ENCODE results near the gene SCFD1.
"Not testable (repeated sequence)": the region's sequence is repeated elsewhere in the genome, so short reads cannot be mapped to it uniquely, and the experiment has no call there.

Gene SCFD1

GRCh38 chr14:30621940-30622830 is at the start of gene SCFD1:
Gene SCFD1 (plus strand): TSS chr14:30622319. CDS start chr14:30622339, 20 bp downstream.
- DNase-seq (ENCODE audit: low spot score), result peak; percentile 91

GRCh38 chr14:30572771-30573170 is 49.3 kb upstream of the SCFD1 start:
- DNase-seq (ENCODE audit: low spot score), result no peak

- DNase-seq (ENCODE audit: low spot score), result no peak
These were observed 48.8 kb upstream of the SCFD1 start for GRCh38 chr14:30573226-30573814.

GRCh38 chr14:30573966-30574365 is 48.2 kb upstream of the SCFD1 start:
- no peak for DNase-seq (ENCODE audit: low spot score)

- DNase-seq (ENCODE audit: low spot score), result not testable (repeated sequence)
These were observed 47.3 kb upstream of the SCFD1 start for GRCh38 chr14:30574777-30575176.

GRCh38 chr14:30576333-30576732 is 45.8 kb upstream of the SCFD1 start:
- not testable (repeated sequence) for DNase-seq (ENCODE audit: low spot score)

GRCh38 chr14:30580616-30581282 is 41.4 kb upstream of the SCFD1 start:
- DNase-seq (ENCODE audit: low spot score), result no peak

GRCh38 chr14:30581283-30581625 is 40.9 kb upstream of the SCFD1 start:
- no peak for DNase-seq (ENCODE audit: low spot score)

- no peak for DNase-seq (ENCODE audit: low spot score)
These were observed 39.7 kb upstream of the SCFD1 start for GRCh38 chr14:30582376-30582775.

- DNase-seq (ENCODE audit: low spot score), result no peak
These were observed 38.0 kb upstream of the SCFD1 start for GRCh38 chr14:30584058-30584630.

GRCh38 chr14:30585204-30585603 is 36.9 kb upstream of the SCFD1 start:
- DNase-seq (ENCODE audit: low spot score), result no peak

- DNase-seq (ENCODE audit: low spot score), result no peak
These were observed 35.0 kb upstream of the SCFD1 start for GRCh38 chr14:30587141-30587540.

- DNase-seq (ENCODE audit: low spot score), result no peak
These were observed 33.2 kb upstream of the SCFD1 start for GRCh38 chr14:30588873-30589272.

GRCh38 chr14:30596935-30597334 is 25.2 kb upstream of the SCFD1 start:
- DNase-seq (ENCODE audit: low spot score), result no peak

GRCh38 chr14:30597504-30597903 is 24.6 kb upstream of the SCFD1 start:
- no peak for DNase-seq (ENCODE audit: low spot score)

GRCh38 chr14:30600922-30601918 is 20.9 kb upstream of the SCFD1 start:
- DNase-seq (ENCODE audit: low spot score), result no peak

GRCh38 chr14:30603402-30603801 is 18.7 kb upstream of the SCFD1 start:
- DNase-seq (ENCODE audit: low spot score), result no peak

GRCh38 chr14:30604696-30605095 is 17.4 kb upstream of the SCFD1 start:
- DNase-seq (ENCODE audit: low spot score), result not testable (repeated sequence)

GRCh38 chr14:30607156-30607780 is 14.9 kb upstream of the SCFD1 start:
- no peak for DNase-seq (ENCODE audit: low spot score)

- no peak for DNase-seq (ENCODE audit: low spot score)
These were observed 13.5 kb upstream of the SCFD1 start for GRCh38 chr14:30608533-30609006.

All from hematopoietic multipotent progenitor cell treated with erythropoietin and hydrocortisone succinate and interleukin-3 and kit ligand, for 15 days (in vitro differentiated cells).